Spleen (tissue), 7 donors: ENCODE results near the gene CYB561D2.

Experiments
- CTCF ChIP-seq, 11 experiments: fragments of 200-600 bp in 7 of 11; fragments of 450-650 bp in 4 of 11; sonication (generic) in 4 of 11; IDR thresholded peaks in 8 of 11; conservative IDR thresholded peaks in 3 of 11; 1 replicate in 7 of 11; 2 replicates in 4 of 11; pipeline versions ENCODE4 v1.4.0 to v1.8.0; 2016 to 2021; ENCODE audit warnings: antibody characterized with exemption in 11 of 11, inconsistent platforms in 4 of 11, mild to moderate bottlenecking in 1 of 11
- POLR2A ChIP-seq, 3 donors: fragments of 450-650 bp; IDR thresholded peaks; one replicate each; pipeline ENCODE4 v1.5.1; 2017; ENCODE audit warnings: antibody characterized with exemption in 3 of 3, mild to moderate bottlenecking in 1 of 3
- donor health status: DM: no; HTN: no; CAD: no; lungs with moderate emphysema.
- donor health status: DM: no; HTN: no; CAD: no.
- donor health status: DM: no; HTN: no; CAD: no.

- TF ChIP-seq CTCF (IDR thresholded peaks at IDR 0.05 in 8 of 11, conservative IDR thresholded peaks at IDR 0.05 in 3 of 11) (no peak), POLR2A (IDR thresholded peaks at IDR 0.05) (peak in 1 of 3 donors; percentile 25)
These were observed 14.6 kb downstream of the CYB561D2 start for GRCh38 chr3:50365080-50365841.
